GM23338 (cell line): ENCODE results near the gene RPL32. TPM values are rescaled to one million over a fixed set of nuclear protein-coding genes. Genes with fewer than 3 reads are reported as not detected.
"Not testable (repeated sequence)": the region's sequence is repeated elsewhere in the genome, so short reads cannot be mapped to it uniquely, and the experiment has no call there.

Experiments used
- ATAC-seq: fragments of 200-7000 bp; cut with Tn5 transposase; 3 replicates; pipeline ENCODE4 v1.9.1; 2020
- DNase-seq: peaks from one replicate; pipeline ENCODE4 v3.0.0-alpha.2; 2015; ENCODE audit warnings: low spot score
- H2AFZ ChIP-seq: fragments of 200-600 bp; sonication (generic); 2 replicates; pipeline ENCODE4 v1.8.0; 2016; ENCODE audit warnings: antibody characterized with exemption, mild to moderate bottlenecking, moderate library complexity
- H3F3A ChIP-seq: fragments of 200-600 bp; sonication (generic); replicated peaks from 2 replicates; pipeline ENCODE4 v1.8.0; 2017; ENCODE audit warnings: antibody characterized with exemption, mixed run types, low read depth
- H3K27ac ChIP-seq: fragments of 200-600 bp; sonication (generic); 2 replicates; pipeline ENCODE4 v1.6.1; 2016; ENCODE audit warnings: low read depth
- H3K27me3 ChIP-seq: fragments of 200-600 bp; sonication (generic); 2 replicates; pipeline ENCODE4 v1.8.0; 2016; ENCODE audit warnings: mild to moderate bottlenecking, mixed run types, moderate library complexity; ENCODE audit not compliant: insufficient read depth
- H3K36me3 ChIP-seq: fragments of 200-600 bp; sonication (generic); 2 replicates; pipeline ENCODE4 v1.8.0; 2016; ENCODE audit warnings: mild to moderate bottlenecking; ENCODE audit not compliant: insufficient read depth
- H3K4me1 ChIP-seq: fragments of 200-600 bp; sonication (generic); 2 replicates; pipeline ENCODE4 v1.8.0; 2016; ENCODE audit warnings: mild to moderate bottlenecking, moderate library complexity; ENCODE audit not compliant: insufficient read depth
- H3K4me2 ChIP-seq: fragments of 200-600 bp; sonication (generic); 2 replicates; pipeline ENCODE4 v1.7.1; 2017; ENCODE audit warnings: mixed run types
- H3K4me3 ChIP-seq: fragments of 200-600 bp; sonication (generic); 2 replicates; pipeline ENCODE4 v1.6.1; 2016; ENCODE audit warnings: mixed run types
- H3K79me2 ChIP-seq: fragments of 200-600 bp; sonication (generic); replicated peaks from 2 replicates; pipeline ENCODE4 v1.8.0; 2017; ENCODE audit warnings: mild to moderate bottlenecking; ENCODE audit not compliant: insufficient read depth
- H3K9me2 ChIP-seq: fragments of 200-600 bp; sonication (generic); 2 replicates; pipeline ENCODE4 v1.8.0; 2017; ENCODE audit not compliant: insufficient read depth
- H4K20me1 ChIP-seq: fragments of 200-600 bp; sonication (generic); replicated peaks from 2 replicates; pipeline ENCODE4 v1.8.0; 2017; ENCODE audit warnings: mild to moderate bottlenecking; ENCODE audit not compliant: insufficient read depth
- H3K27ac Mint-ChIP-seq: 2 replicates; pipeline ENCODE4 v1.8.0; 2020; ENCODE audit warnings: inconsistent platforms, mild to moderate bottlenecking, moderate library complexity, mixed read lengths
- H3K27me3 Mint-ChIP-seq: 3 replicates; pipeline ENCODE4 v1.8.0; 2022; ENCODE audit warnings: low read depth, mild to moderate bottlenecking, moderate library complexity, mixed read lengths, inconsistent platforms; ENCODE audit not compliant: insufficient read depth, poor library complexity
- H3K36me3 Mint-ChIP-seq: 3 replicates; pipeline ENCODE4 v1.8.0; 2021; ENCODE audit warnings: low read depth, mild to moderate bottlenecking, inconsistent platforms, moderate library complexity, mixed read lengths
- H3K4me1 Mint-ChIP-seq: 3 replicates; pipeline ENCODE4 v1.8.0; 2020; ENCODE audit warnings: mild to moderate bottlenecking, inconsistent platforms, mixed read lengths
- H3K4me3 Mint-ChIP-seq: 3 replicates; pipeline ENCODE4 v1.8.0; 2021; ENCODE audit warnings: moderate library complexity, mild to moderate bottlenecking, inconsistent platforms, mixed read lengths
- H3K9me3 Mint-ChIP-seq: 3 replicates; pipeline ENCODE4 v1.8.0; 2020; ENCODE audit warnings: moderate library complexity, mild to moderate bottlenecking, inconsistent platforms, mixed read lengths
- CREB1 ChIP-seq: fragments of 250-450 bp; sonication (Bioruptor Pico); IDR thresholded peaks from 2 replicates; pipeline ENCODE4 v1.5.0; 2020; ENCODE audit warnings: low read depth, mild to moderate bottlenecking, moderate library complexity
- EZH2 ChIP-seq: fragments of 200-600 bp; sonication (generic); IDR thresholded peaks from one replicate; pipeline ENCODE4 v1.8.0; 2017; ENCODE audit warnings: antibody characterized with exemption, mild to moderate bottlenecking, low read depth; ENCODE audit not compliant: unreplicated experiment
- EZH2phosphoT487 ChIP-seq: fragments of 200-600 bp; sonication (generic); IDR thresholded peaks from one replicate; pipeline ENCODE4 v1.8.1; 2018; ENCODE audit warnings: antibody characterized with exemption; ENCODE audit not compliant: unreplicated experiment
- POLR2AphosphoS5 ChIP-seq: IDR thresholded peaks from 2 replicates; pipeline ENCODE4 v1.6.1; 2016; ENCODE audit warnings: antibody characterized with exemption, low read depth
- STAT1 ChIP-seq: IDR thresholded peaks from one replicate; pipeline ENCODE4 v1.6.1; 2016; ENCODE audit warnings: antibody characterized with exemption; ENCODE audit not compliant: unreplicated experiment
- ZNF114 ChIP-seq: fragments of 250-450 bp; sonication (Bioruptor Pico); IDR thresholded peaks from 2 replicates; pipeline ENCODE4 v1.5.0; 2020; ENCODE audit warnings: mild to moderate bottlenecking, moderate library complexity
- ZNF331 ChIP-seq: fragments of 250-450 bp; sonication (Bioruptor Pico); IDR thresholded peaks from 2 replicates; pipeline ENCODE4 v1.5.0; 2020; ENCODE audit warnings: low read depth, mild to moderate bottlenecking, moderate library complexity
- polyA plus RNA-seq: library from polyadenylated mRNA; unstranded; fragments of >200 nt; fragmentation: Nextera tagmentation; extraction: Ambion mirVana; gene quantifications from 2 replicates; pipeline ENCODE4 v1.2.1, GENCODE V29; 2016
- total RNA-seq: library from RNA; depleted of rRNA; stranded (reverse); fragments of >200 nt; shearing (Covaris generic); gene quantifications from 2 replicates; pipeline ENCODE4 v1.2.3, GENCODE V29; 2014
- TF ChIP-seq, protein P1 (sequence below): IDR thresholded peaks from one replicate; pipeline ENCODE4 v1.6.1; 2018; ENCODE audit warnings: antibody characterized with exemption; ENCODE audit not compliant: unreplicated experiment
- TF ChIP-seq, protein P2 (sequence below): IDR thresholded peaks from 2 replicates; pipeline ENCODE4 v1.6.1; 2016; ENCODE audit warnings: antibody characterized with exemption
- TF ChIP-seq, protein P3 (sequence below), 2 experiments: fragments of 200-600 bp in 1 of 2; sonication (generic) in 1 of 2; conservative IDR thresholded peaks; 2 replicates each; pipeline versions ENCODE4 v1.5.1 to v1.6.1; 2016 to 2017; ENCODE audit warnings: antibody characterized with exemption in 2 of 2, low read depth in 2 of 2, mild to moderate bottlenecking in 2 of 2, moderate library complexity in 1 of 2

Gene RPL32
- total and polyA plus RNA-seq, 2 experiments from 2014 or later: 561 to 2,550 TPM

DNA sequence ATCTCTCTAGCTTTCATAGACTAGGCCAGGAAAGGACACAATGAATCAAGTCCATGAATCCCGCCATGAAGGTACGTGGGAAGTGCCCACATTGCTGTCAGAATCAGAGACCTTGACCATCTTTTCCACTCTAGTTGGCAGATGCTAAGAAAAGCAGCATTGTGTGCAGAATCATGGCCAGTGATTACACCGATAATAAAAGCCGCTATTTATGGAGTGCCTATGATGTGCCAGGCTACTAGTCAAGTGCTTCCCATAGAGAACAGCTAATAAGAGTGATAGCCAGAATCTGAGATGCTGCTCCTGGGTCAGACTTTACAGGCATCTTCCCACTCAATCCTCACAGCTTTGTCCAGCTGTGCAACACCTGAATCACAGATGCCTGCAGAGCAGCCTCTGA, 13.2 kb upstream of the RPL32 start (continued):
- TF ChIP-seq, protein P1, sequence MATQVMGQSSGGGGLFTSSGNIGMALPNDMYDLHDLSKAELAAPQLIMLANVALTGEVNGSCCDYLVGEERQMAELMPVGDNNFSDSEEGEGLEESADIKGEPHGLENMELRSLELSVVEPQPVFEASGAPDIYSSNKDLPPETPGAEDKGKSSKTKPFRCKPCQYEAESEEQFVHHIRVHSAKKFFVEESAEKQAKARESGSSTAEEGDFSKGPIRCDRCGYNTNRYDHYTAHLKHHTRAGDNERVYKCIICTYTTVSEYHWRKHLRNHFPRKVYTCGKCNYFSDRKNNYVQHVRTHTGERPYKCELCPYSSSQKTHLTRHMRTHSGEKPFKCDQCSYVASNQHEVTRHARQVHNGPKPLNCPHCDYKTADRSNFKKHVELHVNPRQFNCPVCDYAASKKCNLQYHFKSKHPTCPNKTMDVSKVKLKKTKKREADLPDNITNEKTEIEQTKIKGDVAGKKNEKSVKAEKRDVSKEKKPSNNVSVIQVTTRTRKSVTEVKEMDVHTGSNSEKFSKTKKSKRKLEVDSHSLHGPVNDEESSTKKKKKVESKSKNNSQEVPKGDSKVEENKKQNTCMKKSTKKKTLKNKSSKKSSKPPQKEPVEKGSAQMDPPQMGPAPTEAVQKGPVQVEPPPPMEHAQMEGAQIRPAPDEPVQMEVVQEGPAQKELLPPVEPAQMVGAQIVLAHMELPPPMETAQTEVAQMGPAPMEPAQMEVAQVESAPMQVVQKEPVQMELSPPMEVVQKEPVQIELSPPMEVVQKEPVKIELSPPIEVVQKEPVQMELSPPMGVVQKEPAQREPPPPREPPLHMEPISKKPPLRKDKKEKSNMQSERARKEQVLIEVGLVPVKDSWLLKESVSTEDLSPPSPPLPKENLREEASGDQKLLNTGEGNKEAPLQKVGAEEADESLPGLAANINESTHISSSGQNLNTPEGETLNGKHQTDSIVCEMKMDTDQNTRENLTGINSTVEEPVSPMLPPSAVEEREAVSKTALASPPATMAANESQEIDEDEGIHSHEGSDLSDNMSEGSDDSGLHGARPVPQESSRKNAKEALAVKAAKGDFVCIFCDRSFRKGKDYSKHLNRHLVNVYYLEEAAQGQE: no peak
- no peak for TF ChIP-seq ZNF331 (CRISPR knock-in tag)
- no peak for TF ChIP-seq POLR2AphosphoS5
- no peak for TF ChIP-seq STAT1
- TF ChIP-seq EZH2phosphoT487: no peak

DNA sequence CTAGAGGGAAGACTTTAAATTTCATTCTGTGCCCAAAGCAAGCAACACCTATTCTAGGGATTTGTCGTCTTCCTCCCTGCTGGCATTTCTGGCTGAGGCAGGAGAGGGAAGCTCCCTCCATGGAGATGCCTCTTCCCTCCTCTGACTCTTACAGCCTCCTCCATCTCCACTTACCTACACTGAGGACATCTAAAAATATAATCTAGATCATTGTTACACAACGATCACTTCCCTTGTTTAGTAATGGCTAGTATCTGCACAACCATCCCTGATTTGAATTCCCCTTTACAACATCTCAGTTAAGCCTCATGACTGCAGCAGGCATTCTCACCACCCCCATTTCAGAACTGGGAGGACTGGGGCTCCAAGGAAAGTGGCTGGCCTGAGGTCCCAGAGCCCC, 12.5 kb upstream of the RPL32 start:
- H4K20me1 ChIP-seq, H3K27ac Mint-ChIP-seq, H3K4me2 ChIP-seq, H3K27ac ChIP-seq, ATAC-seq, H3K27me3 ChIP-seq, H3K36me3 ChIP-seq, H3K9me2 ChIP-seq, H3K9me3 Mint-ChIP-seq, H3K4me1 ChIP-seq, H3K79me2 ChIP-seq, H3K36me3 Mint-ChIP-seq, H3K4me3 Mint-ChIP-seq, H2AFZ ChIP-seq, H3K4me1 Mint-ChIP-seq, DNase-seq, H3K4me3 ChIP-seq, H3F3A ChIP-seq: not testable (repeated sequence)
- H3K27me3 Mint-ChIP-seq: peaks cover 15% of the 10 kb centered on the region

DNA sequence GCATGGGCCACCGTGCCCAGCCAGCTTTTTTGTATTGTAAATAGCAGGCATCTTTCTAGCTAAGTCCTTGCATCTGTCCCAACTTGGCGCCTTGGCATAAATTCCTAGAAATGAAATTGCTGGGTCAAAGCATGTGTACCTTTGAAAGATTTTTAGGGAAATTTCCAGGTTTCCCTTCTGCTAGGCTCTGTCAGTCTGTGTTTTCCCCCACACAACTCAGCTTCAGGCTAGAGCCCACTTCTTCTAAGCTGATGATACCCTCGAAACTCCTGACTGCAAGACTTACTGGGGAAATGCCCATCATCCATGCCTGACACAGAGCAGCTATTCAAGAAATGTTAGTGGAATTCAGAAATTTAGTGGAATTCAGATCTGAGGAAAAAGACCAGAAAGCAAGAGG, 10.8 kb upstream of the RPL32 start:
- Histone ChIP-seq H4K20me1 (no peaks in the 10 kb centered on the region), H3K4me1 (no peaks in the 10 kb centered on the region), H2AFZ (no peak overlapping the region), H3K27me3 (no peaks in the 10 kb centered on the region), H3K36me3 (no peaks in the 10 kb centered on the region), H3K4me3 (no peak overlapping the region), H3K79me2 (no peaks in the 10 kb centered on the region), H3F3A (no peaks in the 10 kb centered on the region), H3K9me2 (no peaks in the 10 kb centered on the region), H3K27ac (no peak overlapping the region), H3K4me2 (no peak overlapping the region)
- no peak overlapping the region for H3K27ac Mint-ChIP-seq
- H3K4me3 Mint-ChIP-seq: no peak overlapping the region
- no peak for DNase-seq
- peaks cover 14% of the 10 kb centered on the region for H3K9me3 Mint-ChIP-seq
- H3K36me3 Mint-ChIP-seq: no peaks in the 10 kb centered on the region; the same call in 2 of the 3 replicates
- peaks cover 12% of the 10 kb centered on the region for H3K27me3 Mint-ChIP-seq
- ATAC-seq: no peak
- no peaks in the 10 kb centered on the region for H3K4me1 Mint-ChIP-seq
- TF ChIP-seq, protein P1: no peak
- no peak for TF ChIP-seq ZNF114
- TF ChIP-seq, protein P2, sequence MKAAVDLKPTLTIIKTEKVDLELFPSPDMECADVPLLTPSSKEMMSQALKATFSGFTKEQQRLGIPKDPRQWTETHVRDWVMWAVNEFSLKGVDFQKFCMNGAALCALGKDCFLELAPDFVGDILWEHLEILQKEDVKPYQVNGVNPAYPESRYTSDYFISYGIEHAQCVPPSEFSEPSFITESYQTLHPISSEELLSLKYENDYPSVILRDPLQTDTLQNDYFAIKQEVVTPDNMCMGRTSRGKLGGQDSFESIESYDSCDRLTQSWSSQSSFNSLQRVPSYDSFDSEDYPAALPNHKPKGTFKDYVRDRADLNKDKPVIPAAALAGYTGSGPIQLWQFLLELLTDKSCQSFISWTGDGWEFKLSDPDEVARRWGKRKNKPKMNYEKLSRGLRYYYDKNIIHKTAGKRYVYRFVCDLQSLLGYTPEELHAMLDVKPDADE: no peak
- no peak for TF ChIP-seq CREB1 (CRISPR knock-in tag)
- TF ChIP-seq, protein P3, sequence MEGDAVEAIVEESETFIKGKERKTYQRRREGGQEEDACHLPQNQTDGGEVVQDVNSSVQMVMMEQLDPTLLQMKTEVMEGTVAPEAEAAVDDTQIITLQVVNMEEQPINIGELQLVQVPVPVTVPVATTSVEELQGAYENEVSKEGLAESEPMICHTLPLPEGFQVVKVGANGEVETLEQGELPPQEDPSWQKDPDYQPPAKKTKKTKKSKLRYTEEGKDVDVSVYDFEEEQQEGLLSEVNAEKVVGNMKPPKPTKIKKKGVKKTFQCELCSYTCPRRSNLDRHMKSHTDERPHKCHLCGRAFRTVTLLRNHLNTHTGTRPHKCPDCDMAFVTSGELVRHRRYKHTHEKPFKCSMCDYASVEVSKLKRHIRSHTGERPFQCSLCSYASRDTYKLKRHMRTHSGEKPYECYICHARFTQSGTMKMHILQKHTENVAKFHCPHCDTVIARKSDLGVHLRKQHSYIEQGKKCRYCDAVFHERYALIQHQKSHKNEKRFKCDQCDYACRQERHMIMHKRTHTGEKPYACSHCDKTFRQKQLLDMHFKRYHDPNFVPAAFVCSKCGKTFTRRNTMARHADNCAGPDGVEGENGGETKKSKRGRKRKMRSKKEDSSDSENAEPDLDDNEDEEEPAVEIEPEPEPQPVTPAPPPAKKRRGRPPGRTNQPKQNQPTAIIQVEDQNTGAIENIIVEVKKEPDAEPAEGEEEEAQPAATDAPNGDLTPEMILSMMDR (conservative IDR thresholded peaks at IDR 0.05; ENCODE audit: low read depth in 2 of 2): no peak
- TF ChIP-seq EZH2: no peak
- no peak for TF ChIP-seq STAT1
